Activated CD8-positive, alpha-beta T cell treated with anti-CD3 and anti-CD28 coated beads for 36 hours (primary cell): Measurements from ENCODE around the gene OR6K2. TPM values are rescaled to one million over a fixed set of nuclear protein-coding genes. Genes with fewer than 3 reads are reported as not detected.

Experiments used
- ATAC-seq: fragments of 200-7000 bp; cut with Tn5 transposase; one replicate; pipeline ENCODE4 v1.10.0; 2021; ENCODE audit warnings: mild to moderate bottlenecking, moderate library complexity
- CTCF ChIA-PET: fragments of 350-600 bp; sonication (Branson Sonifier 250); formaldehyde crosslinking; loops from one replicate; lab custom pipeline; 2021; ENCODE audit warnings: antibody characterized with exemption; lab: Charles Lee
- POLR2A ChIA-PET: fragments of 350-600 bp; sonication (Branson Sonifier 250); formaldehyde crosslinking; loops from one replicate; lab custom pipeline; 2021; ENCODE audit warnings: antibody characterized with exemption; lab: Charles Lee
- DNase-seq: peaks from one replicate; pipeline ENCODE4 v3.0.0-alpha.2; 2020
- H3K27ac Mint-ChIP-seq: one replicate; pipeline ENCODE4 v1.8.0; 2021; ENCODE audit warnings: mild to moderate bottlenecking, mixed read lengths
- H3K27me3 Mint-ChIP-seq: one replicate; pipeline ENCODE4 v1.8.0; 2021; ENCODE audit warnings: mixed read lengths
- H3K36me3 Mint-ChIP-seq: one replicate; pipeline ENCODE4 v1.8.0; 2021; ENCODE audit warnings: low read depth, mixed read lengths
- H3K4me1 Mint-ChIP-seq: one replicate; pipeline ENCODE4 v1.8.0; 2021; ENCODE audit warnings: low read depth, mixed read lengths
- H3K4me3 Mint-ChIP-seq: one replicate; pipeline ENCODE4 v1.8.0; 2021; ENCODE audit warnings: mild to moderate bottlenecking, moderate library complexity, mixed read lengths
- H3K9me3 Mint-ChIP-seq: one replicate; pipeline ENCODE4 v1.8.0; 2021; ENCODE audit warnings: mixed read lengths
- CTCF ChIP-seq: fragments of 200-600 bp; IDR thresholded peaks from one replicate; pipeline ENCODE4 v1.8.0; 2022; ENCODE audit warnings: antibody characterized with exemption, mild to moderate bottlenecking
- intact Hi-C: fragments of 100-400 bp; cut with micrococcal nuclease; formaldehyde crosslinking; loops from one replicate; pipeline ENCODE4 v1.10.0; 2022
- total RNA-seq, 2 experiments: library from RNA; stranded (reverse); gene quantifications; one replicate each; pipeline ENCODE4 v1.2.3, GENCODE V29; 2021

The OR6K2 gene
- total RNA-seq, 2 experiments from 2014 or later, result not detected

DNA sequence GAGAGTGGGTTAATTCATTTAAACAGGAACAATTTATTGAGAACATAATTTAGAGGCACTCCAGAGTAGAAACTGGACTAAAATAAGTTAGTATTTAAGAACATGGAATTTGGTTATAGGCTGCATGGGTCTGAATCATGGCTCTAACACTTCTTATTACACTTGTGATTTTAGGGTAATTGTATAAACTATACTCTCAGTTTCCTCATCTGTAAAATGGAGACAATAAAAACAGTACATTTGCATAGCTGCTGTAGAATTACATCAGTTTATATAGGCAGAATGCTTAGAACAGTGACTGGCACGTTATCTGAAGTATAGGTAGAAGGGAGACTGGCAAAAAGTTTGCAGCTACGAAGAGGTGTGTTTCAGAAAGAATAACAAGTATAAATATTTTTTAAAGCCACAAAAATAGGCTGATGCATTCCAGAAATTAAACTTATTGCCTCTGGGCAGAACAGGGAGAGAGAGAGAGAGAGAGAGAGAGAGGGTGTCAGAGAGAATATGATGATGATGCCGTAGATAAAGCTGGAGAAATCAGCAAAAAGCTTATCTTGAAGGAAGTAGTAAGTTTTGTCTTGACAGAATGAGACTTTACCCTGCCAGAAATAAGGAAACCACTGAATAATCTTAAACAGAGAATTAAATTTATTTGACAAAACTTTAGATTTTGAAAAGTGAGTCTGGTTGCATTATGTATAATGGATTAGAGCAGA, 28.2 kb upstream of the OR6K2 start:
- intact Hi-C loops, result no loop called here
- peaks cover 19% of the 10 kb centered on the region for H3K27me3 Mint-ChIP-seq
- no peaks in the 10 kb centered on the region for H3K4me1 Mint-ChIP-seq
- no peak overlapping the region for H3K4me3 Mint-ChIP-seq
- H3K27ac Mint-ChIP-seq, result no peak overlapping the region
- TF ChIP-seq CTCF, result no peak
- no peaks in the 10 kb centered on the region for H3K36me3 Mint-ChIP-seq
- ATAC-seq, result no peak
- POLR2A ChIA-PET, result no interaction called here
- no peaks in the 10 kb centered on the region for H3K9me3 Mint-ChIP-seq
- CTCF ChIA-PET, result no interaction called here
- no peak for DNase-seq

GRCh38 chr1:158724442-158724841, 24.0 kb upstream of the OR6K2 start:
- H3K27me3 Mint-ChIP-seq, result peaks cover 25% of the 10 kb centered on the region
- intact Hi-C loops, result no loop called here

DNA sequence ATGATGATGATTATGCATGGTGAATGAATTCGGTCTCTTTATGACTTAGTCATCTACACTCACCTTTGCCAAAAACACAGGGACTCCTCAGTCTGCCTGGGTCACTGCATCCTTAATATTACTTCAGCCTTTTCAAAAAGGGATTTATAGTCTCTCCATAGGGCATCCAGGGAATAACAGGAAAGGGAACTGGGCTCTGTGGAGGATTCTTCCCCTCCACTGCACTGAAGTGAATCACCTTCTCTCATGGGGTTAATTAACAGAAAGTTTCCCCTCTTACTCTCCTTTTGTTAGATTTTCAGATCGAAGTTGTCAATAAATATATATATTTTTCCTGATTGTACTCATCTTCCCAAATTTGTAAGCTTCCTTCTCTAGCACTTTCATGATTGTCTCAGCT, 20.2 kb upstream of the OR6K2 start, which contains the start of gene OR6K3:
Gene OR6K3 (minus strand): TSS at position 101 of the 400 bp plus-strand sequence. CDS start 2,605 bp downstream, outside the sequence.
- H3K9me3 Mint-ChIP-seq, result no peaks in the 10 kb centered on the region
- ChIA-PET POLR2A (no interaction called here), CTCF (no interaction called here)
- H3K4me3 Mint-ChIP-seq, result no peak within 1 kb of the TSS
- no peak for ATAC-seq
- intact Hi-C loops, result no loop called here
- peaks cover 8% of the 10 kb centered on the region for H3K4me1 Mint-ChIP-seq
- no peak within 1 kb of the TSS for H3K27ac Mint-ChIP-seq
- no peak for DNase-seq
- H3K36me3 Mint-ChIP-seq, result no peaks in the 10 kb centered on the region
- TF ChIP-seq CTCF, result no peak
- peaks cover 31% of the 10 kb centered on the region for H3K27me3 Mint-ChIP-seq

More at GRCh38 chr1:158724442-158724841, 24.0 kb upstream of the OR6K2 start:
- TF ChIP-seq CTCF, result no peak
- H3K36me3 Mint-ChIP-seq, result no peaks in the 10 kb centered on the region
- ChIA-PET CTCF (no interaction called here), POLR2A (no interaction called here)
- H3K9me3 Mint-ChIP-seq, result no peaks in the 10 kb centered on the region
- H3K27ac Mint-ChIP-seq, result no peak overlapping the region
- ATAC-seq (no peak), DNase-seq (no peak)
- no peaks in the 10 kb centered on the region for H3K4me1 Mint-ChIP-seq
- no peak overlapping the region for H3K4me3 Mint-ChIP-seq

DNA sequence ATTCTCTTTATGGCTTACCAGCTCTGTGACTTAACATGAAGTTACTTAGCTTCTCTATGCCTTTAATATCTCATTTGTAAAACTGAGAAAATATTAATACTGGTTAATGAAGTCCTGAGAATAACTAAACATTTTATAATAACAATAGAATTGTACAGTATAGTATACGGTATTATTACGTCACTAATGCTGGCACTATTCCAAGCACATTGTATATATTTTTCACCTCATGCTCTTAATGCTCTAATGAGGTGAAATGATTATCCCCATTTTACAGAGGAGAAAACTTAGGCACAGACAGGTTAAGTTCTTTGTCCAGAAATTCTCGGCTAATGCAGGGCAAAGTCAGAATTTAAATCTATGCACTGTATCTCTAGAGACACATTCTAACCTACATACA, 19.2 kb upstream of the OR6K2 start:
- POLR2A ChIA-PET, result no interaction called here
- peaks cover 8% of the 10 kb centered on the region for H3K4me1 Mint-ChIP-seq
- CTCF ChIA-PET, result interaction anchor here (1.1 kb wide), 1 partner anchor 279 kb away, joined by 3 read pairs; no protein-coding TSS in a partner anchor
- ATAC-seq, result no peak
- intact Hi-C loops, result no loop called here
- no peak overlapping the region for H3K4me3 Mint-ChIP-seq
- H3K27me3 Mint-ChIP-seq, result peaks cover 31% of the 10 kb centered on the region
- H3K36me3 Mint-ChIP-seq, result no peaks in the 10 kb centered on the region
- no peaks in the 10 kb centered on the region for H3K9me3 Mint-ChIP-seq
- TF ChIP-seq CTCF, result no peak
- H3K27ac Mint-ChIP-seq, result no peak overlapping the region
- DNase-seq, result no peak

- no peaks in the 10 kb centered on the region for H3K9me3 Mint-ChIP-seq
- intact Hi-C loops, result no loop called here
- peaks cover 8% of the 10 kb centered on the region for H3K4me1 Mint-ChIP-seq
- H3K27me3 Mint-ChIP-seq, result peaks cover 28% of the 10 kb centered on the region
- H3K27ac Mint-ChIP-seq, result no peak overlapping the region
- H3K36me3 Mint-ChIP-seq, result no peaks in the 10 kb centered on the region
- TF ChIP-seq CTCF, result no peak
- no peak for DNase-seq
- POLR2A ChIA-PET, result no interaction called here
- CTCF ChIA-PET, result no interaction called here
- ATAC-seq, result no peak
- no peak overlapping the region for H3K4me3 Mint-ChIP-seq
Measured at GRCh38 chr1:158717344-158717743, 16.9 kb upstream of the OR6K2 start.
